Neuronal stem cell (in vitro differentiated cells): Measurements from ENCODE around the gene SLC9C1.

Experiments
- DNase-seq: peaks from one replicate; pipeline ENCODE4 v3.0.0-alpha.2; 2013; ENCODE audit warnings: low spot score
- H2AFZ ChIP-seq: one replicate; pipeline ENCODE4 v1.6.1; 2013; ENCODE audit warnings: mild to moderate bottlenecking, low read length, inconsistent platforms
- H2AK5ac ChIP-seq: 2 replicates; pipeline ENCODE4 v1.6.1; 2013; ENCODE audit warnings: low read depth, mild to moderate bottlenecking, inconsistent platforms, low read length, moderate library complexity, mixed read lengths
- H2BK120ac ChIP-seq: 2 replicates; pipeline ENCODE4 v1.6.1; 2013; ENCODE audit warnings: low read depth, mild to moderate bottlenecking, inconsistent platforms, low read length, moderate library complexity, mixed read lengths
- H2BK12ac ChIP-seq: one replicate; pipeline ENCODE4 v1.6.1; 2013; ENCODE audit warnings: low read length, inconsistent platforms
- H2BK15ac ChIP-seq: 2 replicates; pipeline ENCODE4 v1.6.1; 2013; ENCODE audit warnings: mild to moderate bottlenecking, low read length, inconsistent platforms, mixed read lengths
- H2BK5ac ChIP-seq: one replicate; pipeline ENCODE4 v1.6.1; 2013; ENCODE audit warnings: inconsistent platforms, mild to moderate bottlenecking, low read length, moderate library complexity
- H3K14ac ChIP-seq: one replicate; pipeline ENCODE4 v1.6.1; 2013; ENCODE audit warnings: low read length, inconsistent platforms
- H3K18ac ChIP-seq: 2 replicates; pipeline ENCODE4 v1.6.1; 2013; ENCODE audit warnings: low read length, inconsistent platforms
- H3K23ac ChIP-seq: 2 replicates; pipeline ENCODE4 v1.6.1; 2013; ENCODE audit warnings: low read depth, mild to moderate bottlenecking, mixed read lengths, low read length, inconsistent platforms; ENCODE audit not compliant: poor library complexity
- H3K27ac ChIP-seq: replicated peaks from 3 replicates; pipeline ENCODE4 v1.5.1; 2013; ENCODE audit warnings: low read length, inconsistent platforms
- H3K27me3 ChIP-seq, 3 experiments: 2 replicates each; pipeline ENCODE4 v1.6.1; 2013; ENCODE audit warnings: low read length in 3 of 3, mild to moderate bottlenecking in 2 of 3, inconsistent platforms in 1 of 3, low read depth in 1 of 3, mixed read lengths in 1 of 3, moderate library complexity in 1 of 3; ENCODE audit not compliant: control insufficient read depth in 3 of 3, insufficient read depth in 3 of 3
- H3K36me3 ChIP-seq, 2 donors: replicated peaks in 1 of 2; 2 replicates each; pipeline ENCODE4 v1.6.1; 2013; ENCODE audit warnings: low read length in 2 of 2; ENCODE audit not compliant: control insufficient read depth in 2 of 2, insufficient read depth in 2 of 2
- H3K4ac ChIP-seq: 2 replicates; pipeline ENCODE4 v1.6.1; 2013; ENCODE audit warnings: inconsistent platforms, mild to moderate bottlenecking, low read length, moderate library complexity
- H3K4me1 ChIP-seq, 2 donors: 1 replicate in 1 of 2; 2 replicates in 1 of 2; pipeline ENCODE4 v1.6.1; 2013; ENCODE audit warnings: low read length in 2 of 2, low read depth in 1 of 2; ENCODE audit not compliant: control insufficient read depth in 2 of 2, insufficient read depth in 1 of 2
- H3K4me2 ChIP-seq: one replicate; pipeline ENCODE4 v1.6.1; 2013; ENCODE audit warnings: mild to moderate bottlenecking, low read length, inconsistent platforms; ENCODE audit not compliant: insufficient read depth, poor library complexity, severe bottlenecking
- H3K4me3 ChIP-seq, 2 donors: 2 replicates each; pipeline ENCODE4 v1.5.1; 2013; ENCODE audit warnings: low read length in 2 of 2, mild to moderate bottlenecking in 2 of 2, inconsistent platforms in 1 of 2, moderate library complexity in 1 of 2
- H3K79me1 ChIP-seq: one replicate; pipeline ENCODE4 v1.6.1; 2013; ENCODE audit warnings: low read depth, mild to moderate bottlenecking, inconsistent platforms, low read length, moderate library complexity
- H3K9ac ChIP-seq: one replicate; pipeline ENCODE4 v1.6.1; 2013; ENCODE audit warnings: mild to moderate bottlenecking, low read depth, low read length, inconsistent platforms; ENCODE audit not compliant: poor library complexity
- H3K9me3 ChIP-seq, 2 donors: replicated peaks in 1 of 2; 2 replicates each; pipeline versions ENCODE3 to v1.6.1; 2013; ENCODE audit warnings: low read length in 2 of 2, mild to moderate bottlenecking in 2 of 2, inconsistent platforms in 1 of 2, low read depth in 1 of 2, mixed read lengths in 1 of 2, moderate library complexity in 1 of 2; ENCODE audit not compliant: control insufficient read depth in 2 of 2, insufficient read depth in 1 of 2
- H4K8ac ChIP-seq: one replicate; pipeline ENCODE4 v1.6.1; 2013; ENCODE audit warnings: low read depth, mild to moderate bottlenecking, inconsistent platforms, low read length, moderate library complexity
- H4K91ac ChIP-seq: one replicate; pipeline ENCODE4 v1.6.1; 2013; ENCODE audit warnings: low read length, low read depth, mild to moderate bottlenecking, inconsistent platforms; ENCODE audit not compliant: poor library complexity
- WGBS, 2 donors: extraction: QIAGEN DNeasy Blood & Tissue Kit; methylation state at CpG; one replicate each; pipeline ENCODE4 v1.1.7; 2013; ENCODE audit warnings: missing lambda C conversion rate in 2 of 2, mixed read lengths in 1 of 2; ENCODE audit not compliant: insufficient read length in 2 of 2, insufficient replicate concordance in 1 of 2; ENCODE audit errors: extremely low coverage in 2 of 2; 5-methylcytosine and 5-hydroxymethylcytosine counted together

SLC9C1 gene

GRCh38 chr3:112304611-112305010 is 10.6 kb upstream of the SLC9C1 start:
- Histone ChIP-seq H3K14ac (no peak overlapping the region), H3K27me3 (no peaks in the 10 kb centered on the region), H4K8ac (no peak overlapping the region), H2BK12ac (no peak overlapping the region), H3K23ac (no peak overlapping the region), H2AK5ac (no peak overlapping the region), H3K4me3 (peak overlapping the region in 1 of 2 donors; percentile 53), H3K4ac (no peak overlapping the region), H2BK5ac (peak overlapping the region; percentile 83), H3K79me1 (no peaks in the 10 kb centered on the region), H3K9me3 (peaks cover 0 to 21% of the 10 kb centered on the region in 2 donors), H3K9ac (no peak overlapping the region), H3K4me1 (peaks cover 23 to 27% of the 10 kb centered on the region in 2 donors), H3K36me3 (no peaks in the 10 kb centered on the region), H3K18ac (no peak overlapping the region), H2BK120ac (no peak overlapping the region), H3K4me2 (no peak overlapping the region), H3K27ac (peak overlapping the region; percentile 98), H4K91ac (no peak overlapping the region), H2AFZ (peak overlapping the region; percentile 90), H2BK15ac (no peak overlapping the region)
- no peak for DNase-seq
- WGBS, 2 donors, result no CpG with 5 or more reads among the region's 2 CpGs

- H2BK12ac ChIP-seq, result no peak overlapping the region
- H3K18ac ChIP-seq, result peak overlapping the region; percentile 69
- H3K4me2 ChIP-seq, result peak overlapping the region; percentile 54
- peaks cover 0 to 21% of the 10 kb centered on the region in 2 donors for H3K9me3 ChIP-seq
- H3K79me1 ChIP-seq, result no peaks in the 10 kb centered on the region
- DNase-seq, result no peak
- no CpG with 5 or more reads among the region's 11 CpGs for WGBS, 2 donors
- H4K8ac ChIP-seq, result no peak overlapping the region
- no peak overlapping the region for H2BK15ac ChIP-seq
- H3K4me3 ChIP-seq, result peak overlapping the region; percentile 53 to 70
- no peak overlapping the region for H4K91ac ChIP-seq
- no peak overlapping the region for H2AK5ac ChIP-seq
- H3K9ac ChIP-seq, result no peak overlapping the region
- H2BK120ac ChIP-seq, result no peak overlapping the region
- H2AFZ ChIP-seq, result peak overlapping the region; percentile 90
- H3K14ac ChIP-seq, result no peak overlapping the region
- H3K4me1 ChIP-seq, result peaks cover 23 to 27% of the 10 kb centered on the region in 2 donors
- H3K23ac ChIP-seq, result no peak overlapping the region
- H3K27me3 ChIP-seq, result no peaks in the 10 kb centered on the region
- H3K36me3 ChIP-seq, result no peaks in the 10 kb centered on the region
- H3K4ac ChIP-seq, result no peak overlapping the region
- H3K27ac ChIP-seq, result peak overlapping the region; percentile 98
- H2BK5ac ChIP-seq, result peak overlapping the region; percentile 83
These were observed 9.8 kb upstream of the SLC9C1 start for GRCh38 chr3:112303764-112304325.

GRCh38 chr3:112302881-112303763 is 9.1 kb upstream of the SLC9C1 start:
- H3K4me3 ChIP-seq, result peak overlapping the region; percentile 53 to 70
- no peaks in the 10 kb centered on the region for H3K27me3 ChIP-seq
- peak overlapping the region; percentile 57 for H4K91ac ChIP-seq
- no peak overlapping the region for H2BK12ac ChIP-seq
- peak overlapping the region; percentile 66 for H2AK5ac ChIP-seq
- H2AFZ ChIP-seq, result peak overlapping the region; percentile 90
- no peak overlapping the region for H3K4ac ChIP-seq
- H3K23ac ChIP-seq, result no peak overlapping the region
- peak overlapping the region; percentile 5 for H2BK120ac ChIP-seq
- H3K36me3 ChIP-seq, result no peaks in the 10 kb centered on the region
- peak overlapping the region; percentile 100 for H3K27ac ChIP-seq
- H3K18ac ChIP-seq, result peak overlapping the region; percentile 60
- peaks cover 23 to 26% of the 10 kb centered on the region in 2 donors for H3K4me1 ChIP-seq
- peak overlapping the region; percentile 25 for H3K9ac ChIP-seq
- peak overlapping the region; percentile 0 for H2BK15ac ChIP-seq
- peak overlapping the region; percentile 54 for H3K4me2 ChIP-seq
- no peak overlapping the region for H3K14ac ChIP-seq
- WGBS, 2 donors, result no CpG with 5 or more reads among the region's 12 CpGs
- H2BK5ac ChIP-seq, result peak overlapping the region; percentile 96
- H4K8ac ChIP-seq, result no peak overlapping the region
- peaks cover 0 to 21% of the 10 kb centered on the region in 2 donors for H3K9me3 ChIP-seq
- H3K79me1 ChIP-seq, result no peaks in the 10 kb centered on the region
- DNase-seq, result peak; percentile 87
